Nephron (organoid): ENCODE data around the gene DNMT3L.
"Not testable (repeated sequence)": the region's sequence is repeated elsewhere in the genome, so short reads cannot be mapped to it uniquely, and the experiment has no call there.

Experiments used
- H3K27ac Mint-ChIP-seq, 3 experiments: 2 replicates each; pipeline ENCODE4 v1.8.0; 2020; ENCODE audit warnings: mixed read lengths in 3 of 3, mild to moderate bottlenecking in 2 of 3, moderate library complexity in 1 of 3
- H3K27me3 Mint-ChIP-seq: 2 replicates; pipeline ENCODE4 v1.8.0; 2021; ENCODE audit warnings: low read depth, mild to moderate bottlenecking, moderate library complexity, mixed read lengths
- H3K36me3 Mint-ChIP-seq: 2 replicates; pipeline ENCODE4 v1.8.0; 2020; ENCODE audit warnings: low read depth, mixed read lengths
- H3K4me1 Mint-ChIP-seq: 2 replicates; pipeline ENCODE4 v1.8.0; 2020; ENCODE audit warnings: mixed read lengths
- H3K4me3 Mint-ChIP-seq, 3 experiments: 2 replicates each; pipeline ENCODE4 v1.8.0; 2020; ENCODE audit warnings: mild to moderate bottlenecking in 3 of 3, mixed read lengths in 3 of 3, moderate library complexity in 2 of 3
- H3K9me3 Mint-ChIP-seq: 2 replicates; pipeline ENCODE4 v1.8.0; 2020; ENCODE audit warnings: mixed read lengths
- TF ChIP-seq, protein P1 (sequence below), 3 experiments: fragments of 200-600 bp; sonication (generic); IDR thresholded peaks; one replicate each; pipeline ENCODE4 v1.5.0; 2021; ENCODE audit warnings: antibody characterized with exemption in 3 of 3; ENCODE audit not compliant: unreplicated experiment in 3 of 3

DNMT3L gene

DNA sequence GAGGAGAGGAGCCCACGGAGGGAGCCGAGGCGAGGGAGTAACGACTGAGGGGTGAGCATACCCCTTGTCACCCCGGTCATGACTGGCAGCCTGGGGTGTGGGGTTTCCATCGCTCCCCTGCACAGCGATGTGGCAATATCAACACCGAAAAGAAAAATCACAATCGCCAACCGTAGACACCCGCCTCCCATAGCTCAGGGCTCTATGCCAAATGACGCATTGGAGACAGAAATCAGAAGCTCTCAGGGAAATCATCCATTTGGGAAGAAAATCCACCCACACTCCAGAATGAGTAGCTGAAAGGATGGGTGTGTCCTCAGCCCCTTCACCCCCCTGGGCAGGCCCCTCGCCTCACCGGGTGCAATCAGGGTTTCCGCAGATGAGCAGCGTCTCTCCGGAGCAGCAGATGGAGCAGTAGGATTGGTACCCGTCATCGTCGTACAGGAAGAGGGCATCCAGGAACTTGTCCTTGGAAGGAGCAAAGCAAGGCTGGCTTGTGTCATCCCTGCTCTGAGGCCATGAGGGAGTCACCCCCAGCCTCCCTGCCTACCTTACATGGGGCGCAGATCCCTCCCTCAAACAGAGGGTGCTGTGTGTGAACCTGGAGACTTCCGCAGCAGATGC is 2.5 kb downstream of the DNMT3L start:
- H3K27ac Mint-ChIP-seq, result no peak overlapping the region

DNA sequence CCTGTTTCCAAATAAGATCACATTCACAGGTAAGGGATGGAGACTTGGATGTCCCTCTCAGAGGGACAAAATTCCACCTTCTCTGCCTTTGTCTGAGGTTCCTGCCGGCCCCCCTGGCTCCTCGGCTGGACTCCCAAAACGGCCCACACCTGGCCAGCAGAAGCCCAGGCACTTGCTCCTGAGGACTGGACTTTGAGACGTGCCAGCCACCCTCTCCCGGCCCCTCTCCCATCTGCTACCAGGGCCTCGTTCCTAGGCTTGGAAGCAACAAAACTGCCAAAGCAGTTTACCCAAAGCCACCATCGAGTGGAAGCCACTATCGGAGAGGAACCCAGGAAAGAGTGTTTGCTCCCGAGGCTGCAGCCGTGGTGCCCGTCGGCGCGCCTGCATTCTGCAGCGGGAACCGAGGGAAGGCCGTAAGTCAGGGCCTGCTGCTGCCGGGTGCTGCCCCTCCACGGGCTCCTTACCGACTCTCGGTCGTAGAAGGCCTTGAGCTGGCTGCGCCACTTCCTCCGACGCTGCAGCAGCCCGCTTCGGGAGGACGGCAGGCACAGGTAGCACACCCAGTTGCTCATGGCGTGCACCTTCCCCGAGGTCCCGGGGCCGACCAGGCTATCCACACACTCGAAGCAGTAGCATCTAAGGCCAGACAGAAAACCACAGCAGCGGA is 3.5 kb downstream of the DNMT3L start:
- Mint-ChIP-seq H3K4me1 (no peaks in the 10 kb centered on the region), H3K9me3 (no peaks in the 10 kb centered on the region), H3K27ac (no peak overlapping the region), H3K27me3 (peaks cover 20% of the 10 kb centered on the region), H3K4me3 (no peak overlapping the region), H3K36me3 (no peaks in the 10 kb centered on the region)
- TF ChIP-seq, protein P1, sequence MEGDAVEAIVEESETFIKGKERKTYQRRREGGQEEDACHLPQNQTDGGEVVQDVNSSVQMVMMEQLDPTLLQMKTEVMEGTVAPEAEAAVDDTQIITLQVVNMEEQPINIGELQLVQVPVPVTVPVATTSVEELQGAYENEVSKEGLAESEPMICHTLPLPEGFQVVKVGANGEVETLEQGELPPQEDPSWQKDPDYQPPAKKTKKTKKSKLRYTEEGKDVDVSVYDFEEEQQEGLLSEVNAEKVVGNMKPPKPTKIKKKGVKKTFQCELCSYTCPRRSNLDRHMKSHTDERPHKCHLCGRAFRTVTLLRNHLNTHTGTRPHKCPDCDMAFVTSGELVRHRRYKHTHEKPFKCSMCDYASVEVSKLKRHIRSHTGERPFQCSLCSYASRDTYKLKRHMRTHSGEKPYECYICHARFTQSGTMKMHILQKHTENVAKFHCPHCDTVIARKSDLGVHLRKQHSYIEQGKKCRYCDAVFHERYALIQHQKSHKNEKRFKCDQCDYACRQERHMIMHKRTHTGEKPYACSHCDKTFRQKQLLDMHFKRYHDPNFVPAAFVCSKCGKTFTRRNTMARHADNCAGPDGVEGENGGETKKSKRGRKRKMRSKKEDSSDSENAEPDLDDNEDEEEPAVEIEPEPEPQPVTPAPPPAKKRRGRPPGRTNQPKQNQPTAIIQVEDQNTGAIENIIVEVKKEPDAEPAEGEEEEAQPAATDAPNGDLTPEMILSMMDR (IDR thresholded peaks at IDR 0.05; ENCODE audit: unreplicated experiment in 3 of 3), result no peak

More for the DNA sequence above, 2.5 kb downstream of the DNMT3L start:
- H3K4me3 Mint-ChIP-seq, result no peak overlapping the region
- peaks cover 20% of the 10 kb centered on the region for H3K27me3 Mint-ChIP-seq
- TF ChIP-seq, protein P1 (IDR thresholded peaks at IDR 0.05; ENCODE audit: unreplicated experiment in 3 of 3), result no peak
- H3K4me1 Mint-ChIP-seq, result no peaks in the 10 kb centered on the region
- H3K36me3 Mint-ChIP-seq, result no peaks in the 10 kb centered on the region
- no peaks in the 10 kb centered on the region for H3K9me3 Mint-ChIP-seq

DNA sequence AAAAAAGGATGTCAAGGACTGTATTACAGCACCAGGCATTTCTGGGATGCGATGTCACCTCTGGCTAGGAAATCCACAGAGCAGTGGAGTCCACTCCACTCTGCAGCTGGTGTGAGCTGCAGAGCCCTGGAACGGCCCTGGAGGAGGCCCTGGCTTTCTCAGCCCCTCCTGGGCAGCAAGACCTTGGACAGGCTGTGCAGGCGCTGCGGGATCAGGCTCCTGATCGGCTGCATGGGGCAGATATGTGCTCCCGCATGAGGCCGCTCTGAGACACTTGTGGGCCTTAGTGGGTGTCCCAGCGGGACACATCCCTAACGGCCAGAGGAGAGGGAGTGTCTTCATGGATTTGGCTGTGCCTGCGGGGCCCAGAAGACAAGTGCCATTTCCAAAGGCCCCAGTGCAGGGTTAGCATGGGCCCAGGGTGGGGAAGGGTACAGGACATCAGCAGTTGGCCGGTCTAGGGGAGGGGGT is 6.2 kb downstream of the DNMT3L start:
- no peaks in the 10 kb centered on the region for H3K9me3 Mint-ChIP-seq
- no peak overlapping the region for H3K4me3 Mint-ChIP-seq
- peaks cover 18% of the 10 kb centered on the region for H3K27me3 Mint-ChIP-seq
- TF ChIP-seq, protein P1 (IDR thresholded peaks at IDR 0.05; ENCODE audit: unreplicated experiment in 3 of 3), result no peak
- H3K27ac Mint-ChIP-seq, result no peak overlapping the region
- no peaks in the 10 kb centered on the region for H3K4me1 Mint-ChIP-seq
- H3K36me3 Mint-ChIP-seq, result no peaks in the 10 kb centered on the region

DNA sequence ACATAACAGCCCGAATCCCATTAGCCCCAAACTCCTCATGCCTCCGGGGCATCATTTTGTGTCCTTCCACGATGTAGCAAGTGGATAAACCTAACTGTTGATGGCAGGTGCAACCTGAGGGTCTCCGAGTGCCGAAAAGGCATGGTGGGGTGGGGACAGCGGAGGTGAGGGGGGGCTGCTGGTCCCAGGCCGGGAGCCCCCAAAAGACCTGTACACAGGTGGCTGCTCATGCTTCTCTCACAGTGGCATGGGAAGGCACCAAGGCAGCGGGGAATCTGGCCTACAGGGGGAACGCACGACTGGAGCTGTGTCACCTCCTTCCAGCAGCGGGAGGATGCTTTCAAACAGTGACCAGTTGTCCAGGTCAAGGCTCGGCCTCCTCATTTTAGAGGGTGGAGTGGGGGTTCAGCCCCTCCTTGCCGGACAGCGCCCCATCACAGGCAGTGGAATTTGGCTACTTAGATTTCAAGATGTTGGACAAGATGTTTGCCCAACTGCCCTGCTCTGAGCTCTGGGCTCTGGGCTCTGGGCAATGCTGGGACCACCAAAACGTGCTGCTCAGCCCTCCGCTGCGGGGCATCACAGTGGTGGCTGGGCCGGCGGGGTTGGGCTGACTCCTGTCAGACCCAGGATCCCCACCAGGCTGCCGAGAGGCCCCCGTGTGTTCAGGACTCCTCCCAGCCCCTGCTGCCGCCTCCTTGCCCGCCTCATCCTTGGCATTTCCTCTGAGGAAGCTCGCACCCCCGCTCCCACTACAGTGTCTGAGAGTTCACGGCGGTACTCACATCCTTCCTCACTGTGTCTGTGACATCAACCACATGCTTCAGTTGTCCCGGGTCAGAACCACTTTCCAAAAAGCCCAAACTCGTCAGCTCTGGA is 7.6 kb downstream of the DNMT3L start:
- Mint-ChIP-seq H3K9me3 (no peaks in the 10 kb centered on the region), H3K4me3 (no peak overlapping the region), H3K27ac (no peak overlapping the region), H3K27me3 (peaks cover 11% of the 10 kb centered on the region), H3K4me1 (no peaks in the 10 kb centered on the region), H3K36me3 (no peaks in the 10 kb centered on the region)
- TF ChIP-seq, protein P1 (IDR thresholded peaks at IDR 0.05; ENCODE audit: unreplicated experiment in 3 of 3), result no peak

- not testable (repeated sequence) for H3K27ac Mint-ChIP-seq, H3K36me3 Mint-ChIP-seq
These were observed 12.3 kb downstream of the DNMT3L start for GRCh38 chr21:44249204-44250037.

GRCh38 chr21:44247904-44248303 is 13.8 kb downstream of the DNMT3L start:
- H3K27me3 Mint-ChIP-seq, H3K4me1 Mint-ChIP-seq, H3K36me3 Mint-ChIP-seq, H3K27ac Mint-ChIP-seq, H3K9me3 Mint-ChIP-seq, H3K4me3 Mint-ChIP-seq: not testable (repeated sequence)

More at GRCh38 chr21:44249204-44250037, 12.3 kb downstream of the DNMT3L start:
- H3K9me3 Mint-ChIP-seq, H3K4me1 Mint-ChIP-seq, H3K27me3 Mint-ChIP-seq, H3K4me3 Mint-ChIP-seq: not testable (repeated sequence)

DNA sequence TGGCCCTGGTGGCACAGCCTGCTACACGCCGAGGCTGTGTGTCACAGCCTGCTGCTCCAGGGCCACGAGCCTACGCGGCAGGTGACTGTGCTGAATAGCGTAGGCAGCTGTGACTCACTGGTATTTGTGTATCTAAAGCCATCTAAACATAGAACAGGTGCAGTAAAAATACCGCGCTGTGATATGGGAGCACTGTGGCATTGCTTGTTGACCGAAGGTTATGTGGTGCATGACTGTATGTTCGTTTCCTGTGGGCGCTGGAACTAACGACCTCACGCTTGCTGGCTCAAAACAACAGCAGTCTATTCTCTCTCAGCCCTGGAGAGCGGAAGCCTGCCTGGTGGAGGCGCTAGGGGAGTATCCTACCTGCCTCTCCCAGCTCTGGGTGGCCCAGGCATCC is 17.7 kb downstream of the DNMT3L start:
- H3K36me3 Mint-ChIP-seq, H3K27ac Mint-ChIP-seq, H3K27me3 Mint-ChIP-seq, H3K9me3 Mint-ChIP-seq, H3K4me1 Mint-ChIP-seq, H3K4me3 Mint-ChIP-seq: not testable (repeated sequence)

- not testable (repeated sequence) for H3K27ac Mint-ChIP-seq, H3K36me3 Mint-ChIP-seq, H3K4me1 Mint-ChIP-seq, H3K9me3 Mint-ChIP-seq, H3K27me3 Mint-ChIP-seq, H3K4me3 Mint-ChIP-seq
These were observed 20.4 kb downstream of the DNMT3L start for GRCh38 chr21:44241281-44241680.

- not testable (repeated sequence) for H3K27ac Mint-ChIP-seq, H3K27me3 Mint-ChIP-seq, H3K4me3 Mint-ChIP-seq, H3K9me3 Mint-ChIP-seq, H3K4me1 Mint-ChIP-seq, H3K36me3 Mint-ChIP-seq
These were observed 20.9 kb downstream of the DNMT3L start, which contains the start of gene ICOSLG for GRCh38 chr21:44240842-44241241. TSS of gene ICOSLG (minus strand) at chr21:44240943. CDS start at chr21:44240817, 126 bp downstream.
